Large intestine (tissue), 3 donors: Measurements from ENCODE around the gene GNAQ. TPM values are rescaled to one million over a fixed set of nuclear protein-coding genes. Genes with fewer than 3 reads are reported as not detected.

Experiments used
- DNase-seq, 2 donors: peaks; one replicate each; pipeline versions ENCODE4 v3.0.0 to v3.0.0-alpha.2; 2013
- H3K27ac ChIP-seq: one replicate; pipeline ENCODE4 v1.5.1; 2013; ENCODE audit warnings: low read length
- H3K27me3 ChIP-seq: 2 replicates; pipeline ENCODE4 v1.6.1; 2013; ENCODE audit warnings: low read length; ENCODE audit not compliant: control insufficient read depth, insufficient read depth
- H3K36me3 ChIP-seq: 2 replicates; pipeline ENCODE4 v1.6.1; 2013; ENCODE audit warnings: low read length; ENCODE audit not compliant: control insufficient read depth, insufficient read depth
- H3K4me1 ChIP-seq: one replicate; pipeline ENCODE4 v1.6.1; 2013; ENCODE audit warnings: low read length; ENCODE audit not compliant: control insufficient read depth, insufficient read depth
- H3K4me3 ChIP-seq: one replicate; pipeline ENCODE4 v1.5.1; 2013; ENCODE audit warnings: low read length
- H3K9me3 ChIP-seq: one replicate; pipeline ENCODE4 v1.6.1; 2013; ENCODE audit warnings: mild to moderate bottlenecking, low read depth, low read length, moderate library complexity; ENCODE audit not compliant: control insufficient read depth
- WGBS: methylation state at CpG from one replicate; pipeline ENCODE4 v1.1.5; 2013; ENCODE audit warnings: low lambda C conversion rate; ENCODE audit not compliant: insufficient coverage; 5-methylcytosine and 5-hydroxymethylcytosine counted together
- polyA plus RNA-seq: library from polyadenylated mRNA; unstranded; fragments of 120-200 nt; gene quantifications from one replicate; pipeline ENCODE4 v1.2.1, GENCODE V29; 2013

Gene GNAQ
- polyA plus RNA-seq, 1 donor: 34.0 TPM

GRCh38 chr9:78005231-78006002, 26.2 kb downstream of the GNAQ start:
- Histone ChIP-seq H3K27ac (no peak overlapping the region), H3K27me3 (no peaks in the 10 kb centered on the region), H3K36me3 (no peaks in the 10 kb centered on the region), H3K9me3 (no peaks in the 10 kb centered on the region), H3K4me3 (no peak overlapping the region), H3K4me1 (peaks cover 9% of the 10 kb centered on the region)
- 100% methylated on average over 2 of the region's 9 CpGs for WGBS
- DNase-seq: no peak

GRCh38 chr9:78004478-78005229, 27.0 kb downstream of the GNAQ start:
- no peaks in the 10 kb centered on the region for H3K36me3 ChIP-seq
- WGBS: 57% methylated on average over 2 of the region's 6 CpGs
- H3K27me3 ChIP-seq: no peaks in the 10 kb centered on the region
- peaks cover 9% of the 10 kb centered on the region for H3K4me1 ChIP-seq
- no peak overlapping the region for H3K4me3 ChIP-seq
- H3K27ac ChIP-seq: no peak overlapping the region
- H3K9me3 ChIP-seq: no peaks in the 10 kb centered on the region
- DNase-seq: peak in 1 of 2 donors; percentile 66

DNA sequence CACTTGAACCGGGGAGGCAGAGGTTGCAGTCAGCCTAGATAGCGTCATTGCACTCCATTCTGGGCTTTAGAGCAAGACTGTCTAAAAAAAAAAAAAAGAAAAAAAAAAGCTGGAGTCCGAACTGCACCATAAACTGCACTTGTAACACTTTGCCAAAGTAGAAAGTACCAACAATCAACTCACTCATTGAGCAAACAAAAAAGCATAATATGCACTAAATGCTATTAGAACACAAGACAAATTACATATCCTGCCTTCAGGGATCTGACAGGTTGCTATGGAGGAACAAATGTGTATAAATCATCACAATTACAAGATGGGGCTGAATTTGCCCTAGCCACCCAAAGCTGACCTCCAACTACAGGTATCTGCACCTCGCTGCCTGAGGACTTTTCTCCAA, 27.9 kb downstream of the GNAQ start:
- DNase-seq: no peak
- Histone ChIP-seq H3K4me3 (no peak overlapping the region), H3K36me3 (no peaks in the 10 kb centered on the region), H3K4me1 (peaks cover 9% of the 10 kb centered on the region), H3K27me3 (no peaks in the 10 kb centered on the region), H3K27ac (no peak overlapping the region), H3K9me3 (no peaks in the 10 kb centered on the region)
- 83% methylated on average over 2 of the region's 4 CpGs for whole genome bisulfite sequencing

- no peaks in the 10 kb centered on the region for H3K27me3 ChIP-seq
- peak overlapping the region; percentile 16 for H3K27ac ChIP-seq
- H3K4me1 ChIP-seq: peaks cover 9% of the 10 kb centered on the region
- no CpG with 5 or more reads among the region's 4 CpGs for WGBS
- H3K36me3 ChIP-seq: no peaks in the 10 kb centered on the region
- H3K9me3 ChIP-seq: no peaks in the 10 kb centered on the region
- no peak overlapping the region for H3K4me3 ChIP-seq
- peak in 1 of 2 donors; percentile 48 for DNase-seq
Observed at GRCh38 chr9:78001946-78002731, 29.5 kb downstream of the GNAQ start.

DNA sequence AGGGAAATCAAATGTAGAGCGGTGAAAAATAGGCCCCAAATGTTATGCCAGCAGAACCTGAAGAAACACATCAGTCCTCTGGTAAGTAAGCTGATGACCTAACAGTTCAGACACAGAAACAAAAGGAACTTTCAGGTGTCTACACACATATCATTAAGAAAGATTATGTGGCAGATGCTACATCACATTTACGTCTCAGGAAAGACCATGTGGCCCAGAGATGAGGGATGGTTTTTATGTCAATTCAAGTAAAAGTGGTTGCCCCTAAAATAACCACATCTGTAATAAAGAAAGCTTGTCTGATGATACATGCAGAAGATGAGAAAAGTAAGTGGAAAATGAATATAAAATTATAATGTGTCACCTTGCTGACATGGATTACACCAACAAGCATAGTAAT, 31.4 kb downstream of the GNAQ start:
- Histone ChIP-seq H3K36me3 (no peaks in the 10 kb centered on the region), H3K4me1 (peaks cover 9% of the 10 kb centered on the region)

GRCh38 chr9:77999231-77999631, 32.4 kb downstream of the GNAQ start:
- Histone ChIP-seq H3K27me3 (no peaks in the 10 kb centered on the region), H3K9me3 (no peaks in the 10 kb centered on the region), H3K4me3 (no peak overlapping the region), H3K36me3 (no peaks in the 10 kb centered on the region), H3K4me1 (peaks cover under 1% of the 10 kb centered on the region), H3K27ac (no peak overlapping the region)
- 40% methylated on average over 1 of the region's 2 CpGs for WGBS
- no peak for DNase-seq

More for the DNA sequence above, 31.4 kb downstream of the GNAQ start:
- no peak for DNase-seq
- 92% methylated on average over 2 of the region's 2 CpGs for WGBS
- no peaks in the 10 kb centered on the region for H3K27me3 ChIP-seq
- H3K4me3 ChIP-seq: no peak overlapping the region
- H3K27ac ChIP-seq: no peak overlapping the region
- no peaks in the 10 kb centered on the region for H3K9me3 ChIP-seq

DNA sequence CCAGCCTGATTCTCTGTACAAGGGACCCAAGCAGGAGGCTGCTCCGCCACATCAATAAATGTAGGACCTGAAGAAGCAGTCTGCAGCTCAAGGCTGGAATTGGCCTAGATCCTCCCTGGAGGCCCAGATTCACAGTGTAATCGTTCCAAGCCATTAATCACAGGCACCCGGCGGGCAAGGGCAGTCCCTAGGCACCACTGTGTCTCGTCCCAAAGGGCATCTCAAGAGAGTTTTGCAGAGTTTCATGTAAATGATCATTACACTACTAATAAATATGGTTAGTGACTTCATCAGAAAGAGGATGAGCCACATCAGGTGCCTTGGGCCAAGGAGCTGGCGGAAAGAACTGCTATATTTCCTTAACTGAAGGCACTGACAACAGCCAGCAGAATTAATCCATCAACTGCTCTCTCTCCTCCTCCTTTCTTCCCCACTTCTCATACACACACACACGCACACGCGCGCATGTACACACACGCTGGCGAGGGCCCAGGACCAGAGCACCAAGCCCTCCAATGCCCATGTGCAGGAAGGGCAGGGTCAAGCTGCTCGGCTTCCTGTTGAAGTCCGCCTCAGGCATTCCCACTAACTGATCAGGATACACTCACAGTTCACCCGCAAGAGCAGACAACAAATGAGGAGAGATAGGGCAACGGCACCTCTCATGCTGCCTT, 33.9 kb downstream of the GNAQ start:
- no peak for DNase-seq
- Histone ChIP-seq H3K27ac (no peak overlapping the region), H3K9me3 (no peaks in the 10 kb centered on the region), H3K36me3 (no peaks in the 10 kb centered on the region), H3K4me3 (no peak overlapping the region), H3K4me1 (no peaks in the 10 kb centered on the region), H3K27me3 (no peaks in the 10 kb centered on the region)
- no CpG with 5 or more reads among the region's 16 CpGs for WGBS

- no peaks in the 10 kb centered on the region for H3K4me1 ChIP-seq
- 100% methylated on average over 1 of the region's 2 CpGs for WGBS
- H3K36me3 ChIP-seq: no peaks in the 10 kb centered on the region
- H3K9me3 ChIP-seq: no peaks in the 10 kb centered on the region
- H3K27me3 ChIP-seq: no peaks in the 10 kb centered on the region
- H3K4me3 ChIP-seq: no peak overlapping the region
- H3K27ac ChIP-seq: no peak overlapping the region
- DNase-seq: no peak
Observed at GRCh38 chr9:77996696-77997095, 34.9 kb downstream of the GNAQ start.

- no peak for DNase-seq
- Histone ChIP-seq H3K36me3 (no peaks in the 10 kb centered on the region), H3K27ac (no peak overlapping the region), H3K4me3 (no peak overlapping the region), H3K27me3 (no peaks in the 10 kb centered on the region), H3K9me3 (no peaks in the 10 kb centered on the region), H3K4me1 (peaks cover 13% of the 10 kb centered on the region)
- no CpG with 5 or more reads among the region's 5 CpGs for WGBS
Observed at GRCh38 chr9:77991191-77991590, 40.4 kb downstream of the GNAQ start.

DNA sequence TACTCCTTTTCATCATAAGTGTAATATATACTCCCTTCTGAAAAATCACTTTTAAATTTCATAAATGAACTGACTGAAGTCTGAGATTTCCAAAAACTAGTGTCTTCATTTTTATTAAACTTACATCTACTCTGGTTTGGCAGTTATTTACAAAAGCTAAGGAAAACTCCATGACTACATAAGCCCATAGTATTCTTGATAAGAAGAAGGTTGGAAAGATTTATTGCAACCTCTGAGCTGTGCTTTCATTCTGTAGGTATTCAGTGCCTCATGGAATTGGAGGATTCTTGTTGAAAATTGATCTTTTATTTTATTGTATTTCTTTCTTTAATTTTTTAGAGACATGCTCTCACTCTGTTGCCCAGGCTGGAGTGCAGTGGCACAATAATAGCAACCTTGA, 41.7 kb downstream of the GNAQ start:
- Histone ChIP-seq H3K9me3 (no peaks in the 10 kb centered on the region), H3K4me1 (peaks cover 20% of the 10 kb centered on the region), H3K36me3 (no peaks in the 10 kb centered on the region)

More for the DNA sequence above, 41.7 kb downstream of the GNAQ start:
- no peak overlapping the region for H3K4me3 ChIP-seq
- no peaks in the 10 kb centered on the region for H3K27me3 ChIP-seq
- DNase-seq: no peak
- H3K27ac ChIP-seq: no peak overlapping the region
